GM18499 (cell line): ENCODE measurements around the gene RERE.
"Not testable (repeated sequence)": the region's sequence is repeated elsewhere in the genome, so short reads cannot be mapped to it uniquely, and the experiment has no call there.

Source experiments
- ATAC-seq: cut with Tn5 transposase; IDR thresholded peaks from one replicate; pipeline ENCODE4 v1.9.1; 2021; ENCODE audit warnings: moderate number of reproducible peaks; ENCODE audit not compliant: insufficient read depth, unreplicated experiment

Gene RERE

DNA sequence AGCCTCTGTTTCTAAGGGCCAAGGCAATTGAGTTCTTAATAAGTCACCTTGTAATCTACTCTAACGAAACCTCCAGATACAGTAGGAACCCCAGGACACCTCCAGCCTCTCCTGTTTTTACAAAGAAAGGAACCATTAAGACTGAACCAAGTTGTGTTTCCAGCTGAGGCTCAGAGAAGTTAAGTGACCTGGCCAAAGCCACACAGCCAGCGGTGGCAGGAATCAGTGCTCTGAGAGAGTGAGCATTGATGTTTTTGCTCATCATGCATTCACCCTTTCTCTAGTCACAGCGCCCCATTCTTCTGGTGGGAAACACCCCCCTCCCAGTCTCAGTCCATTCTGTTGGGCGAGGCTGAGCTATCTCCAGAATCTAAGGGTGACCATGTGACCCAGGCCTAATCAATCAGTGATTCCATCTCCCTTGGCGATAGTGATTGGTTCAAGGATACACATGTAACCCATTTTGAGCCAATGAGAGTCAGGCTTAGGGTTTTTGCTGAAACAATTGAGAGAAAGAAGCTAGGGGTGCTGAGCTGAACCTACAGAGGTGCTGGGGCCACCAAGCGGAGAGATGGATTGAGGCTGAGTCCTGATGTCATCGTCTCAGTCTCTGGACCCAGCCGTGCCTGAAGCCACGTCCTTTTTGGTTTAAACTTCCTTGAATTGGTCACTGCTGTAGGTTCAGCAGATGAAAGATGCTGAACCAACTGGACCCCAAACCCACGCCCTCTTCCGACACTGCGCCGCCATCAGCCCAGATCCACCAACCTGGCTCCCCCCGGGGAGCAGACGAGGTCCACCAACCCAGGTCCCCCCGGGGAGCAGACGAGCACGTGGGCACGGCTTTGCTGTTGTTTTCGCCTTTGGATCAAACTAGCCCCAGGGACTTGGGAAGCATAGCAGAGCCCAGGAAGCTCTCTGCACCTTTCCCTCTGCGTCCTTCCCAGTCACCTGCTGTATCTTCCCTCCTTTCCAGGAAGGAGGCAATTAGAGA, 28.0 kb upstream of the RERE start:
- ATAC-seq: no peak

DNA sequence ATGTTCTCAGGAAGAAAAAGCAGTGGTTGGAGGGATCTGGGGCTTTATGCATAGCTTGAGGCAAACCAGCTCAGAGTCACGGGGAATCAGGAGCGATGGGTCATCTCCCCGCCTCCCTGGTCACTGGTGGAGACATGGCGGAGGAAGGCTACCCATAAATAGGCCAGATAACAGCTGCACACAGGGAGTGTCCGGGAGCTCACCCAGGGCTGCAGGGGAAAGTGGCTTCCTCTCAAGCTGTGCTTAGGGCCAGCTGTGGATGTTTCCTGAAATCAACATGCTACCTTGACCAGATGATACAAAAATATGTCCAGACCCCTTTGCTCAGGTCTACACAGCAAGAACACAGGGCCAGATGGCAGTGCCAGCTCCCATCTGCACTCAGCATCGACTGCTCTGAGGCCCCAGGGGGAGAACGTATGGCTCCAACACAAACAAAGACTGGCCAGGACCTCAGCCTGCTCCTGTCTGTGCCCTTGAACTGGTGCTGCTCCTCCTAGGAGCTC, 27.1 kb upstream of the RERE start:
- ATAC-seq: no peak

DNA sequence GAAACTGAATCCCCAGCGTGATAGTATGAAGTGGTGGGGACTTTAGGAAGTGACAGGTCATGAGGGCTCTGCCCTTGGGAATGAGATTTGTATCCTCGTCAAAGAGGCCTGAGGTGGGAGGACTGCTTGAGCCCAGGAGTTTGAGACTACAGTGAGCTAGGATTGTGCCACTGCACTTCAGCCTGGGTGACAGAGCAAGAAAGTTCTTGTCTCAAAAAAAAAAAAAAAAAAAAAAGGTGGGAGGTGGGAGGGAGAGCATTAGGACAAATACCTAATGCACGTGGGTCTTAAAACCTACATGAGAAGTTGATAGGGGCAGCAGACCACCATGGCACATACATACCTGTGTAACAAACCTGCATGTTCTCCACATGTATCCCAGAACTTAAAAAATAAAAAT, 24.0 kb upstream of the RERE start:
- no peak for ATAC-seq

DNA sequence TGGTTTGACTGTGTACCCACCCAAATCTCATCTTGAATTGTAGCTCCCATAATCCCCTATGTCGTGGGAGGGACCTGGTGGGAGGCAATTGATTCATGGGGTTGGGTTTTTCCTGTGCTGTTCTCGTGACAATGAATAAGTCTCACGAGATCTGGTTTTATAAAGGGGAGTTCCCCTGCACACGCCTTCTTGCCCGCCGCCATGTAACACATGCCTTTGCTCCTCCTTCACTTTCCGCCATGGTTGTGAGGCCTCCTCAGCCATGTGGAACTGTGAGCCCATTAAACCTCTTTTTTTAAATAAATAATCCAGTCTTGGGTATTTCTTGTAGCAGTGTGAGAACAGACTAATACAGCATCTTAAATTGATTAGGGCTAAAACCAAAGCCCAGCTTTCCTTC, 22.6 kb upstream of the RERE start:
- no peak for ATAC-seq

DNA sequence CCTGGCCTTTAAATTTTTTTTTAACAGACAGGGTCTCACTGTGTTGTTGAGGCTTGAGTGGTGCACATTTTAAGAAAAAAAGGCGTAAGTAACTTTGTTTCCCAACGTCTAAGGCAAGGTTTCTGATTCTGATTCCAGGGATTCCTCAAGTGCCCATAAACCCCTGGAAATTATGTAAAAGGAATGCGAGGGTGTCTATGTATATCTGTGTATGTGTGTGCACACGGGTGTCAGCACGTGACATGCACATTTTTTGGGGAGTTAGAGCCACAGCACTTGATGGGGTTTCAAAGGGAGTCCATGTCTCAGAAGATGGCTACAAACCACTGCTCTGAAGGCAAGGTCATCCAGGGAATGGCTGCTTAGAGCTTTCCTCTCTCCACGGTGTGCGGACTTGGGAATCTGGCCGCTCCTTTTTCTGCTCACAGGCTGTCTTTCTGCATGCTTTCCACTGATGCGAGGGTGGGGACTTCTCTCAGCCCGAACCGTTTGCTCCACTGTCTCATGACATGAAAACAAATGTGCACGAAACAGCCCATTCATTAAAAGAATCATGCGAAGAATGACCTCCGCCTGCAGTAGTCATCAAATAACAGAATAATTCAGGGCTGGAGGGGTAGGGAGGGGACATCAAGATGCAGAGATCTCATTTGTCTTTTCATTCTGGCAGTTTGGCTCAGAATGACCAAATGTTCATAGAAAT, 18.7 kb upstream of the RERE start:
- no peak for ATAC-seq

DNA sequence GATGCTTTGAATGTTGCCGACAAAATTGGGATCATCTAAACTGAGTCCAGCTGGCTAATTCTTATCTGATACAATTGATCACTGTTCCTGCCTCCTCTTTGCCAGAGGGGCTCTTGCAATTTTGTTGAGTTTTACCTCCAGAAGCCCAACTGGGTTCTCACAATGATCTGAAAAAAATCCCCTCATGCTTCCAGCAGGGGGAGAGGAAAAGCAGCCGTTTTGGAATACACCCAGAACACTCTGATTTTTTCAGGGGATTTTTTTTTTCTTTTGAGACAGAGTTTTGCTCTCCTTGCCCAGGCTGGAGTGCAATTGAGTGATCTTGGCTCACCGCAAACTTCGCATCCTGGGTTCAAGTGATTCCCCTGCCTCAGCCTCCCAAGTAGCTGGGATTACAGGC, 13.9 kb upstream of the RERE start:
- ATAC-seq: no peak

DNA sequence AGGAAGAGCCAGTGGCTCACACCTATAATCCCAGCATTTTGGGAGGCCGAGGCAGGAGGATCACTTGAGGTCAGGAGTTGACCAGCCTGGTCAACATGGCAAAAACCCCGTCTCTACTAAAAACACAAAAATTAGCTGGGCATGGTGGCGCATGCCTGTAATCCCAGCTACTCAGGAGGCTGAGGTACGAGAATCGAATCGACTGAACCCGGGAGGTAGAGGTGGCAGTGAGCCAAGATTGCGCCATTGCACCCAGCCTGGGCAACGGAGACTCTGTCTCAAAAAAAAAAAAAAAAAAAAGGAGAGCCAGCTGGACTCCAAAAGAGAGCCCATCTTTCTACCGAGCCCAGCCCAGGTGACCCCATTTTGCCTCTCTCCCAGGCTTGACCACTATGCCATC, 13.3 kb upstream of the RERE start:
- ATAC-seq: not testable (repeated sequence)

DNA sequence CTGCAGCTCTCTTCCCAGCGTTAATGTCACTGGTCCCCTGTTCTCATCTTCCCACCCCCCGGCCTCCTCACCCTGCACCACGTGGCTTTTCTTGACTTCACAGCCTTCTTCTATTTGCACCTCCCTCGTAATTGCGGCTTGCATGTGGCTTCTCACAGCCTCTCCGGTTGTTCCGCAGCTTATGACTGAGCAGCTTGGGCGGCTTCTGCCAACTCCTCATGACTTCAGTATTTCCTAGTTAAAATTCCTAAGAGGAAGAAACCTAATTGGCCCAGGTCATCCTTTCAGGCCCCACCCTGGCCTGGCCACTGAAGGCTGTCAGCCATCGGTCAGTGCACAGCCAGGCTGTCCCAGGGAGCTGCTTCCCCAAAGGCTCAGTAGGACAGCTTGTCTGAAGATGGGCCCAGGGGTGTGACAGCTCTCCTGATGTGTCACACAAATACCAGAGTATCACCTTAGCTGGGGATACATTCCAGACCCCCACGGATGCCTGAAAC, 8.6 kb upstream of the RERE start:
- ATAC-seq: no peak

DNA sequence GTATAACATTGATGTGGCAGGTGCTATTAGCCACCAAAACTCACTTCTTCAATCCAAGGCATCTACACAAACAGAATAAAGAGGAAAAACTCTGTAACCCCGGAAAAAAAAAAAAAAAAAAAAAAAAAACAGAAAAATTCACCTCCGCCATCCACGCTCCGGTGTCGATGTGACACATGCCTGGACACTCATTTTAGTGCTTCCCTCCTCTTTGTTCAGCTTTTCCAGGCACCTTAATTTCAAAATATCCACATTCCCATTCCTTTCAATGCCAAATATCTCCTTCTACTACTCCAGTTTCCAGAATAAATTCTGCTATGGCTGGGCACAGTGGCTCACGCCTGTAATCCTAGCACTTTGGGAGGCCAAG, 5.8 kb upstream of the RERE start:
- ATAC-seq: no peak

DNA sequence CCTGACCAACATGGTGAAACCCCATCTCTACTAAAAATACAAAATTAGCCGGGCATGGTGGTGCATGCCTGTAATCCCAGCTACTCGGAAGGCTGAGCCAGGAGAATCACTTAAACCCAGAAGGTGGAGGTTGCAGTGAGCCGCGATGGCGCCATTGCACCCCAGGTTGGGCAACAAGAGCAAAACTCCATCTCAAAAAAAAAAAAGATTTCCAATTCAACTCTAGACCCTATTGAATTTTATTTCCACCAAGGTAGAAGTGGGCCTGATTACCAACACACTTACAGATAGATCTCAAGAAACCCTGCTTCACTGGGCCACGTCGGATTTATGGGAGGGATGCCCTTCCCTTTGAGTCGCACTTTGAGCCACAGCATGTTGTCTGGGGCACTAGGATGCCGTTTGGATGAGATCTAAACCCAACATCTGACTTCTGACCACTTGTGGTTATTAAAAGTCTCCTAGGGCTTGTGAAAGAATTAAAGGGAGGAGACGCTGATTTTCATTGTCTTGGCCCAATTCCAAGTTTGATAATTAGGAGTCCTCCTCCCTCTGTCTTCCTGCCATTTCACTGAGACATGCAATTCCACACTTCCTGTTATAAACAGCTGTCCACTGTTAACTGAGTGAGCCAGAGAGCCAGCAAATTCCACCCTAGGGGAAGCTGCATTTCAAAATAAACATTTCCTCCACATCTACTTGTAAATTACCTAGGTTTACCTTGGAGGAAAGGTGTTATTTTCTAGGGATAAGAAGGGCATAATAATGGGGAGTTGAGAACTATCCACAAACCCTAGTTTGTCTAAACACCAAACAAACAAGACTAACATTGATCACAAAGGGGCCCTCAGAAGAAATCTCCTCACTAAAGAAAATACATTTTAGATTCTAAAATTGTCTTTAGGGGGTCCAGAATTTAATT, 5.2 kb upstream of the RERE start:
- no peak for ATAC-seq

DNA sequence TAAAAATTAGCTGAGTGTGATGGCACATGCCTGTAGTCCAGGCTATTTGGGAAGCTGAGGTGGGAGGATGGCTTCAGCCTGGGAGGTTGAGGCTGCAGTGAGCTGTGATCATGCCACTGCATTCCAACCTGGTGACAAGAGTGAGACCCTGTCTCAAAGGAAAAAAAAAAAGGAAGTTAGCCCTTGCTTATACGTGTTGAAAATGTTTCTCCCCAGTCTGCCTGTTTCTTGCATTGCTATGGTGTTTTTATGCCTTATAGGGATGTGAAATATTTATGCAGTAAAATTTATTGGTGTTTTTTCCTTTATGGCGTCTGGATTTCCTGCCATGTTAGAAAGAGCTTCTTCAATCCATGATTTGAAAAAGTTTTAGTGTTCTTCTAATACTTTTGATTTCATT, 3.6 kb upstream of the RERE start:
- no peak for ATAC-seq

DNA sequence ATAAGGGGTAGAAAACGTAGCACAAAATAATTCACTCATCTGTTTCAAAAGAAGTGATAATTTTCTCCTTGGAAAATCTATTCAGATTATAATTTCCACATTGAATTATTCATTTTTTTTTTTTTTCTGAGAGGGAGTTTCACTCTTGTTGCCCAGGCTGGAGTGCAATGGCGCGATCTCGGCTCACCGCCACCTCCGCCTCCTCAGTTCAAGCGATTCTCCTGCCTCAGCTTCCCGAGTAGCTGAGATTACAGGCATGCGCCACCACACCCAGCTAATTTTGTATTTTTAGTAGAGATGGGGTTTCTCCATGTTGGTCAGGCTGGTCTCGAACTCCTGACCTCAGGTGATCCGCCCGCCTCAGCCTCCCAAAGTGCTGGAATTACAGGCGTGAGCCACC, 1.3 kb upstream of the RERE start:
- ATAC-seq: not testable (repeated sequence)

DNA sequence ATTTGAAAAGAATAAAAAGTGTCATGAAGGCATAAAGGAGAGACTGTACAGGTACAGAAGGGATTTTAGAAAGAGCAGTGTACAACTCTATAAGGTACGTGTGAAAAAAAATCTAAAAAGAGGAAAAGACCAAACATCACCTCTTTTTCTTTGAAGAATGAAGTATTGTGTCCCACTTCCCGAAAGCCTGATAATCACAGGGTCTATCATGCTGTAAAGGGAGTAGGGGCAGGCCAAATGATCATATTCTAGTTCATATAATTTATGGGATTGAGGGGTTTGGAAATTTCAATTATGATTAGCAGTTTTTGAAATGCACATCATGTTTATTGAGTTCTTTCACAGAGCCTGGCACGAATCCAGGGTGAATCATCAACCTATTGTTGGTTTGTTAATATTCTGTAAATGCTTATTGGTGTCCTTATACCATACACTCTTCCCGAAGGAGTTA, 910 bp upstream of the RERE start:
- no peak for ATAC-seq

DNA sequence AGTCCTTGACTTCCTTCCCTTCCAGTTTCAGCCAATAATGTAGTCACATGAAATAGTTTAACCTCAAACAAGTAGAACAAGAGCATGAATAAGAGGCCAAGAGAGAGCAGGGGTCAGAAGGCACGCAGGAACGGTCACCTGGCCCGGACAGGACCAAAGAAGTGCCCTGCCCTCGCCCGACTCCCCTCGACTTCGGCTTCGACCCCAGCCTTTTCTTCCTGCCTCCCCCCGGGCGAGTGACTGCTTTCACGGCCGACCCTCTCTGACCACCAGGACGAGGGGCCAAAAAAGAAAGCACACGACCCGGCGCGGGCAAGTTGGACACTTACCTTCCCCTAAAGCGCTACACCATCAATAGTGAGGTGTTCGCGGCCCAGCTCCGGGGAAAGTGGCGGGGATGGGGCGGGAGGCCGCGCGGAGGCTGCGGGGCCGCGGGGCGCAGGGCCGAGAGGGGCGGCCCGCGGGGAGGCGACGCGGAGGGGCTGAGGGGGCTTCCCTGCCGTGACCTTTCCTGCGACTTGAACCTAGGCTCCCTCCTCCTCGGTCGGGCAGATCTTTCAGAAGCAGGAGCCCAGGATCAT, 519 bp downstream of the RERE start:
- no peak for ATAC-seq

DNA sequence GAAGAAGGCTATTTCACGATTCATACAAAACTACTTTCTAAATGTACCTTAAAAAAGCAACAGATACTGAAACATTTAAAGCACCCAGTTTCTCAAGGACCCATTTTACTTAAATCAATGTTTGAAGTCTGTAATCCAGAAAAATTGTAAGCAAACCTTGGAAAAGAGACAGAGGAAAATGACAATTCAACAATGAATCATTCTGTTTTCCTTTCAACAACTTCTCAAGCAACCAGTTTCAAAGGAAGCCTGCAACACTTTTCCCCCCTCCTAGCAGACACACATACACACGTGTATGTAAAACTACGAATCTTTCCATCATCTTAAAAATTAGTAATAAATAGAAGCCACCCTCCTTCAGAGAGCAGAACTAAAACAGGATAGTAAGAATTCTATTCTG, 1.2 kb downstream of the RERE start:
- ATAC-seq: no peak

DNA sequence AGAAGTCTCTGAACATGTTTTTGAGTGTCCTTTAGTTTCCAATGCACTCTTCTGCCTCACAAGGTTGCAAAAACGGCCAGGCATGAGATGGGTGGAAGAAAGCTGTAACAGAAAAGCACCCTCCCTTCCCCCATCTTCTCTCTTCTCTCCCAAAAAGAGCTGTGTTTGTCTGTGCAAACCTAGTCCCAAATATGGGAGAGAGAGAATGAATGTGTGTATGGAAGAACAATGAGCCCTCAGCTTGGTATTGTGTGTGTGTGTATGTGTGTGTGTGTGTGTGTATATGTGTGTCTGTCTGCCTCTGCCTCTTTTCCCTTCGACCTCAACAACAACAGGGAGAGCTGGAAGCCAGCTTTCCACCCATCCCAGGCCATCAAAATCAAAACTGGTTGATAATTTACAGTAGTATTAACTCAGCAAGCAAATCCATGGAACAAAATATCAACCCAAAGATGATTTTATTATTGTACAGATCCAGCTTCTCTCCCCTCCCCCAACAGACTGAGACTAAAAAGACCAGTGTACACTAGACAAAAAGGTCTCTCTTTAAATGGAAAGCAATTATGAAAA, 1.8 kb downstream of the RERE start:
- no peak for ATAC-seq

DNA sequence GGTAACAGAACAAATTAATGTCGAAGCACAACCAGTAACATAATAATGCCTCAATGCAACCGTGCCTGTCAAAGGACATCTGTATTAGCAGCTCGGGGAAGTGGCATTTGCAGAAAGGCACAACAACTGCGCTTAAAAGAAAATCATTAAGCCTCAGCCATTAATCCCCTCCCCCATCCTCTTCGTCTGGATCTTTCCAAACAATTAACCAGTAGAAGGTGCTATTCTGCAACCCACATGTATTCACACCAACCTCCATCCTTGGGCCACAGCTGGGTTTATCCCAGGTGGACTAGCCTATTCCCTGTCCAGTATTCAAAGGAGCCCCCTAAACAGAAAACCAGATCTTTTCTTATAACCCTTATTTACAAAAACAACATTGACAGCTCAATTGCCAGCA, 2.6 kb downstream of the RERE start:
- no peak for ATAC-seq

DNA sequence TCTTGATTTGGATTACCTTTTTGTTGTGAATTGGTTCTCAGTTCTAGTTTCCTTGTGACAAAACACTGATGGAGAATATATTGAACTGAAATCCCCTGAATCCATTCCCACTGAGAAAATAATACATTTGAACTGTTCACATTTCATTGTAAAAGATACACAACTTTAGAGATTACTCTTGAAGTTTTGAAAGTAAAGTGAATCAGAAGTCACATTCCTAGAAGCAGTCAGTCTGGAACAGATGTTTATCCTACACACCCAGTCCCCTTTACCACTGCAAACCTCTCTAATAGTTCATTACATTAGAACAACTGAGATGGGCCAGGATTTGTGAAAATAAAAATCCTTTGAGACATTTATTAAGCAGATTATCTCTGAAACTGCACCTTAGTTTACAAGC, 3.4 kb downstream of the RERE start:
- ATAC-seq: no peak

DNA sequence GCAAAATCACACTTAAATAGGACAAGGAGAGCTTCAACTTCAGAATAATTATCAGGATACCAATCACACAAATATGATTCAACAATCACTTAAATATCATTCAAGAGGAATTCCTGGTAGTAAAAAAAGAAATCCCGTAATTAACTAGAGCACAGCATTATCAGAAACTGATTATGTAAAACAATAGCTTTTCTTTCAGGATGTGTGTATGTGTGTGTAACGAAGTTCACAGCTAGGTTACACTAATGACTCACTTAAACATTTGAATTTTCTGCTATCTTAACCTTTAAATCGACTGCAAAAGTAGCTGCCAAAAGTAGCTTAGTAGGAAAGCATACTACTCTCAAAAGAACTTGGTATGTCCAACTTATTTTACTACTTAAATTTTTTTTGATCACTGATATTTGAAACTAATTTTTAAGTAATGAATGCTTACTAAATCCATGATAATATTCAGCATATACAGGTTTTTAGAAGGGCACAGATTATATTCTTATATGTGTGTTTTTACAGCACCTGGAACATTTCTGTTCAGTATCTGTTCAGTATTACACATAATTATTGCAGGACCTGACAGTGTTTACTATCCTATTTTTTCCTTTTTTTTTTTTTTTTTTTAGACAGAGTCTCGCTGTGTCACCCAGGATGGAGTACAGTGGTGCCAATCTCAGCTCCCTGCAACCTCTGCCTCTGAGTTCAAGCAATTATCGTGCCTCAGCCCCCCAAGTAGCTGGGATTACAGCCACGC, 4.2 kb downstream of the RERE start:
- ATAC-seq: no peak
